HG03571 (cell line): ENCODE data around the gene SLC6A19.
"Not testable (repeated sequence)": the region's sequence is repeated elsewhere in the genome, so short reads cannot be mapped to it uniquely, and the experiment has no call there.

Source experiments
- ATAC-seq: cut with Tn5 transposase; IDR thresholded peaks from one replicate; pipeline ENCODE4 v1.9.1; 2021; ENCODE audit not compliant: unreplicated experiment

SLC6A19 gene

GRCh38 chr5:1220351-1220750, 19.0 kb downstream of the SLC6A19 start:
- no peak for ATAC-seq

GRCh38 chr5:1220831-1221230, 19.4 kb downstream of the SLC6A19 start:
- ATAC-seq, result no peak

- ATAC-seq, result no peak
These were observed 20.3 kb downstream of the SLC6A19 start for GRCh38 chr5:1221721-1222120.

- ATAC-seq, result no peak
These were observed 20.8 kb downstream of the SLC6A19 start for GRCh38 chr5:1222147-1222546.

GRCh38 chr5:1222621-1223277, 21.4 kb downstream of the SLC6A19 start:
- no peak for ATAC-seq

GRCh38 chr5:1223278-1223670, 21.9 kb downstream of the SLC6A19 start:
- no peak for ATAC-seq

GRCh38 chr5:1224631-1225030, 23.2 kb downstream of the SLC6A19 start:
- no peak for ATAC-seq

GRCh38 chr5:1225081-1225480, 23.7 kb downstream of the SLC6A19 start, which contains the start of gene SLC6A18:
Gene SLC6A18, plus strand, starts transcription at chr5:1225381. Its CDS starts 97 bp downstream, at chr5:1225478.
- ATAC-seq, result no peak

GRCh38 chr5:1226231-1226630, 24.8 kb downstream of the SLC6A19 start:
- ATAC-seq, result no peak

GRCh38 chr5:1226839-1227581, 25.6 kb downstream of the SLC6A19 start:
- no peak for ATAC-seq

GRCh38 chr5:1227667-1228066, 26.3 kb downstream of the SLC6A19 start:
- ATAC-seq, result no peak

- ATAC-seq, result no peak
These were observed 26.7 kb downstream of the SLC6A19 start for GRCh38 chr5:1228120-1228519.

- not testable (repeated sequence) for ATAC-seq
These were observed 27.6 kb downstream of the SLC6A19 start for GRCh38 chr5:1229023-1229422.

- no peak for ATAC-seq
These were observed 28.4 kb downstream of the SLC6A19 start for GRCh38 chr5:1229822-1230221.

- ATAC-seq, result no peak
These were observed 29.2 kb downstream of the SLC6A19 start for GRCh38 chr5:1230551-1230950.

- ATAC-seq, result no peak
These were observed 30.0 kb downstream of the SLC6A19 start for GRCh38 chr5:1231354-1231905.

GRCh38 chr5:1232780-1233179, 31.4 kb downstream of the SLC6A19 start:
- ATAC-seq, result no peak

- ATAC-seq, result no peak
These were observed 34.0 kb downstream of the SLC6A19 start for GRCh38 chr5:1235379-1235778.

- ATAC-seq, result no peak
These were observed 34.4 kb downstream of the SLC6A19 start for GRCh38 chr5:1235838-1236237.

- ATAC-seq, result no peak
These were observed 38.3 kb downstream of the SLC6A19 start for GRCh38 chr5:1239505-1240251.

- no peak for ATAC-seq
These were observed 39.3 kb downstream of the SLC6A19 start for GRCh38 chr5:1240496-1241260.
